H9 (cell line): ENCODE results near the gene GRIK4. TPM values are rescaled to one million over a fixed set of nuclear protein-coding genes. Genes with fewer than 3 reads are reported as not detected.
A peak's percentile ranks its signal among the peaks of the same experiment; 100 is the strongest.

Source experiments
- DNase-seq: peaks from one replicate; pipeline ENCODE4 v3.0.0-alpha.2; 2017
- H2AFZ ChIP-seq: one replicate; pipeline ENCODE4 v1.6.1; 2013; ENCODE audit warnings: mild to moderate bottlenecking, low read length, control low read depth, moderate library complexity
- H2AK5ac ChIP-seq: 2 replicates; pipeline ENCODE4 v1.6.1; 2013; ENCODE audit warnings: low read length, control low read depth, mixed read lengths; ENCODE audit not compliant: insufficient read length
- H2BK120ac ChIP-seq: one replicate; pipeline ENCODE4 v1.6.1; 2013; ENCODE audit warnings: low read depth, mild to moderate bottlenecking, low read length, control low read depth, inconsistent platforms; ENCODE audit not compliant: poor library complexity, severe bottlenecking
- H2BK12ac ChIP-seq: 2 replicates; pipeline ENCODE4 v1.6.1; 2013; ENCODE audit warnings: low read length, control low read depth, mixed read lengths, low read depth; ENCODE audit not compliant: insufficient read length
- H2BK15ac ChIP-seq: 2 replicates; pipeline ENCODE4 v1.6.1; 2013; ENCODE audit warnings: low read depth, low read length, control low read depth
- H2BK20ac ChIP-seq: one replicate; pipeline ENCODE4 v1.6.1; 2013; ENCODE audit warnings: low read depth, mild to moderate bottlenecking, low read length, control low read depth, inconsistent platforms; ENCODE audit not compliant: poor library complexity, severe bottlenecking
- H2BK5ac ChIP-seq: 2 replicates; pipeline ENCODE4 v1.6.1; 2013; ENCODE audit warnings: low read length, control low read depth, mixed read lengths; ENCODE audit not compliant: insufficient read length
- H3K14ac ChIP-seq: 2 replicates; pipeline ENCODE4 v1.6.1; 2013; ENCODE audit warnings: low read length, control low read depth; ENCODE audit not compliant: insufficient read depth
- H3K18ac ChIP-seq: 2 replicates; pipeline ENCODE4 v1.6.1; 2013; ENCODE audit warnings: low read depth, mild to moderate bottlenecking, mixed read lengths, low read length, control low read depth; ENCODE audit not compliant: insufficient read length
- H3K23ac ChIP-seq: 2 replicates; pipeline ENCODE4 v1.6.1; 2013; ENCODE audit warnings: low read length, control low read depth, mixed read lengths, low read depth; ENCODE audit not compliant: insufficient read length
- H3K23me2 ChIP-seq: 2 replicates; pipeline ENCODE4 v1.6.1; 2013; ENCODE audit warnings: low read depth, mild to moderate bottlenecking, mixed read lengths, low read length, control low read depth; ENCODE audit not compliant: insufficient read length, poor library complexity, severe bottlenecking
- H3K27ac ChIP-seq: 2 replicates; pipeline ENCODE4 v1.5.1; 2013; ENCODE audit warnings: low read length, control low read depth, mixed read lengths, low read depth; ENCODE audit not compliant: insufficient read length
- H3K27me3 ChIP-seq: 2 replicates; pipeline ENCODE4 v1.6.1; 2013; ENCODE audit warnings: low read length, control low read depth, inconsistent platforms; ENCODE audit not compliant: insufficient read depth
- H3K4ac ChIP-seq: 2 replicates; pipeline ENCODE4 v1.6.1; 2013; ENCODE audit warnings: low read depth, mild to moderate bottlenecking, control low read depth, inconsistent platforms, low read length, moderate library complexity
- H3K4me1 ChIP-seq: 2 replicates; pipeline ENCODE4 v1.6.1; 2013; ENCODE audit warnings: low read length, control low read depth, inconsistent platforms; ENCODE audit not compliant: insufficient read depth
- H3K4me2 ChIP-seq: 2 replicates; pipeline ENCODE4 v1.6.1; 2013; ENCODE audit warnings: low read length, control low read depth, mixed read lengths; ENCODE audit not compliant: insufficient read length, insufficient read depth
- H3K56ac ChIP-seq: 2 replicates; pipeline ENCODE4 v1.6.1; 2013; ENCODE audit warnings: low read depth, mild to moderate bottlenecking, mixed read lengths, low read length, control low read depth; ENCODE audit not compliant: insufficient read length
- H3K79me1 ChIP-seq: 2 replicates; pipeline ENCODE4 v1.6.1; 2013; ENCODE audit warnings: low read depth, mild to moderate bottlenecking, moderate library complexity, low read length, control low read depth, inconsistent platforms; ENCODE audit not compliant: insufficient read depth, poor library complexity, severe bottlenecking
- H3K79me2 ChIP-seq: 2 replicates; pipeline ENCODE4 v1.6.1; 2013; ENCODE audit warnings: low read length, control low read depth, inconsistent platforms; ENCODE audit not compliant: insufficient read depth
- H3K9ac ChIP-seq: 2 replicates; pipeline ENCODE4 v1.6.1; 2013; ENCODE audit warnings: low read length, control low read depth, mixed read lengths; ENCODE audit not compliant: insufficient read length; ENCODE audit errors: extremely low read depth
- H3K9me3 ChIP-seq: one replicate; pipeline ENCODE4 v1.6.1; 2013; ENCODE audit warnings: low read depth, low read length, inconsistent platforms; ENCODE audit not compliant: control insufficient read depth
- H3T11ph ChIP-seq: one replicate; pipeline ENCODE4 v1.6.1; 2013; ENCODE audit warnings: mild to moderate bottlenecking, low read length, control low read depth, inconsistent platforms
- H4K20me1 ChIP-seq: one replicate; pipeline ENCODE4 v1.6.1; 2013; ENCODE audit not compliant: control insufficient read depth, insufficient read length, insufficient read depth
- H4K5ac ChIP-seq: 2 replicates; pipeline ENCODE4 v1.6.1; 2013; ENCODE audit warnings: low read depth, mild to moderate bottlenecking, mixed read lengths, low read length, control low read depth; ENCODE audit not compliant: insufficient read length
- H4K8ac ChIP-seq: replicated peaks from 2 replicates; pipeline ENCODE4 v1.6.1; 2013; ENCODE audit warnings: low read length, control low read depth, mixed read lengths, low read depth; ENCODE audit not compliant: insufficient read length
- H4K91ac ChIP-seq: 2 replicates; pipeline ENCODE4 v1.6.1; 2013; ENCODE audit warnings: low read depth, mild to moderate bottlenecking, moderate library complexity, mixed read lengths, low read length, control low read depth; ENCODE audit not compliant: insufficient read length
- H3K27ac Mint-ChIP-seq, 3 experiments: 2 replicates in 2 of 3; 3 replicates in 1 of 3; pipeline ENCODE4 v1.8.0; 2020 to 2021; ENCODE audit warnings: mixed read lengths in 3 of 3, mild to moderate bottlenecking in 1 of 3, moderate library complexity in 1 of 3
- H3K27me3 Mint-ChIP-seq: 2 replicates; pipeline ENCODE4 v1.8.0; 2021; ENCODE audit warnings: low read depth, mild to moderate bottlenecking, moderate library complexity, mixed read lengths
- H3K36me3 Mint-ChIP-seq, 3 experiments: 2 replicates in 2 of 3; 3 replicates in 1 of 3; pipeline ENCODE4 v1.8.0; 2020 to 2021; ENCODE audit warnings: low read depth in 3 of 3, mixed read lengths in 3 of 3; ENCODE audit not compliant: insufficient read depth in 1 of 3
- H3K4me1 Mint-ChIP-seq, 2 experiments: 2 replicates each; pipeline ENCODE4 v1.8.0; 2020; ENCODE audit warnings: mixed read lengths in 2 of 2
- H3K4me3 Mint-ChIP-seq, 2 experiments: 2 replicates in 1 of 2; 3 replicates in 1 of 2; pipeline ENCODE4 v1.8.0; 2020 to 2021; ENCODE audit warnings: mild to moderate bottlenecking in 2 of 2, mixed read lengths in 2 of 2, moderate library complexity in 1 of 2
- H3K9me3 Mint-ChIP-seq, 2 experiments: 2 replicates in 1 of 2; 3 replicates in 1 of 2; pipeline ENCODE4 v1.8.0; 2020; ENCODE audit warnings: mild to moderate bottlenecking in 2 of 2, mixed read lengths in 2 of 2, moderate library complexity in 1 of 2
- CTCF ChIP-seq: fragments of 200-600 bp; sonication (generic); conservative IDR thresholded peaks from 3 replicates; pipeline ENCODE4 v1.8.0; 2021; ENCODE audit warnings: antibody characterized with exemption, mild to moderate bottlenecking
- WGBS: extraction: QIAGEN DNeasy Blood & Tissue Kit; methylation state at CpG from one replicate; pipeline ENCODE4 v1.1.7; 2013; ENCODE audit warnings: missing lambda C conversion rate, low lambda C conversion rate, mixed read lengths; ENCODE audit not compliant: insufficient read length; ENCODE audit errors: extremely low coverage; 5-methylcytosine and 5-hydroxymethylcytosine counted together
- total RNA-seq: library from RNA; stranded (reverse); gene quantifications from 2 replicates; pipeline ENCODE4 v1.2.1, GENCODE V29; 2021

GRIK4 gene
- total RNA-seq, 1 experiment from 2014 or later: 2.3 TPM

- no peak for DNase-seq
- Histone ChIP-seq H4K20me1 (no peaks in the 10 kb centered on the region), H2BK20ac (no peak overlapping the region), H3K4ac (no peak overlapping the region), H2BK15ac (no peak overlapping the region), H3K79me2 (no peaks in the 10 kb centered on the region), H4K8ac (no peak overlapping the region), H3K18ac (no peak overlapping the region), H3K27me3 (no peaks in the 10 kb centered on the region), H3K9me3 (no peaks in the 10 kb centered on the region), H2BK12ac (no peak overlapping the region), H3K79me1 (no peaks in the 10 kb centered on the region), H3K23ac (no peak overlapping the region), H2BK120ac (no peak overlapping the region), H2AFZ (no peak overlapping the region), H4K5ac (no peak overlapping the region), H3K27ac (no peak overlapping the region), H3K4me1 (peaks cover 3% of the 10 kb centered on the region; the same call in 1 of the 2 replicates), H3T11ph (no peak overlapping the region), H2AK5ac (no peak overlapping the region), H3K4me2 (no peak overlapping the region), H3K56ac (no peak overlapping the region), H2BK5ac (no peak overlapping the region), H4K91ac (no peak overlapping the region), H3K9ac (no peak overlapping the region), H3K23me2 (no peaks in the 10 kb centered on the region), H3K14ac (peak overlapping the region; percentile 37; the same call in 1 of the 2 replicates)
- Mint-ChIP-seq H3K27ac (no peak overlapping the region), H3K9me3 (no peaks in the 10 kb centered on the region), H3K4me1 (peaks cover 9 to 11% of the 10 kb centered on the region in 2 experiments), H3K27me3 (peaks cover 16% of the 10 kb centered on the region), H3K36me3 (no peaks in the 10 kb centered on the region), H3K4me3 (no peak overlapping the region)
- TF ChIP-seq CTCF: no peak
- no CpG with 5 or more reads among the region's 9 CpGs for WGBS
Measured at GRCh38 chr11:120797143-120797542, 285.6 kb downstream of the GRIK4 start.
